OCI-M2 (cell line): ENCODE data around the gene APOBEC3G.
"Not testable (repeated sequence)": the region's sequence is repeated elsewhere in the genome, so short reads cannot be mapped to it uniquely, and the experiment has no call there.

Source experiments
- DNase-seq: peaks from one replicate; lab custom pipeline; 2025; ENCODE audit not compliant: unreplicated experiment; lab: John Stamatoyannopoulos, UW

The APOBEC3G gene

DNA sequence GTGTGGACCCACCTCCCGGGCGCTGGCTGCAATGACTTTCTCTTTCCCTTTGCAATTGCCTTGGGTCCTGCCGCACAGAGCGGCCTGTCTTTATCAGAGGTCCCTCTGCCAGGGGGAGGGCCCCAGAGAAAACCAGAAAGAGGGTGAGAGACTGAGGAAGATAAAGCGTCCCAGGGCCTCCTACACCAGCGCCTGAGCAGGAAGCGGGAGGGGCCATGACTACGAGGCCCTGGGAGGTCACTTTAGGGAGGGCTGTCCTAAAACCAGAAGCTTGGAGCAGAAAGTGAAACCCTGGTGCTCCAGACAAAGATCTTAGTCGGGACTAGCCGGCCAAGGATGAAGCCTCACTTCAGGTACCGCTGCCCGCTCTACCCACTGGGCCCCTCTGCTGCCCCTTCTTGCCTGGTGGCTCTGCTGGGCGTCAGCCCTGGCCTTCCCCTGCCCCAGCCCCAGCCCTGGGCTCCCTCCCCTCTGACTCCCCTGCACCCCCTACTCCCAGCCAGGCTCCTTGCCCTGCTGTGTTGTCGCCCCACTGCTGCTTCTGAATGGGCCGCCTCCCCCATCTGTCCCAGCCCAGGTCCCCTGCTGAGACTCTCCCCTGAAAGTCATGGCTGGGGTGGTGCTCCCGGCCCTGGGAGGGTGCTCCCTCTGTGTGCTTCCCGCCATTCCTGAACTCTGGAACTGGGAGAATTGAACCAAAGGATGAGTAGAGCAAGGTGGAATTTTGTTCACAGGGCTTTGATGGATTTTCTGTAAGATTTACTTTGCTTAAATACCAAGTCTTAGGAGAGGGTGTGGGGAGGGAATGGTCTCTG is at the start of gene APOBEC3G:
Gene APOBEC3G (plus strand): TSS at position 250 of the 815 bp plus-strand sequence. CDS start 87 bp downstream, at position 337.
- DNase-seq: not testable (repeated sequence)

DNA sequence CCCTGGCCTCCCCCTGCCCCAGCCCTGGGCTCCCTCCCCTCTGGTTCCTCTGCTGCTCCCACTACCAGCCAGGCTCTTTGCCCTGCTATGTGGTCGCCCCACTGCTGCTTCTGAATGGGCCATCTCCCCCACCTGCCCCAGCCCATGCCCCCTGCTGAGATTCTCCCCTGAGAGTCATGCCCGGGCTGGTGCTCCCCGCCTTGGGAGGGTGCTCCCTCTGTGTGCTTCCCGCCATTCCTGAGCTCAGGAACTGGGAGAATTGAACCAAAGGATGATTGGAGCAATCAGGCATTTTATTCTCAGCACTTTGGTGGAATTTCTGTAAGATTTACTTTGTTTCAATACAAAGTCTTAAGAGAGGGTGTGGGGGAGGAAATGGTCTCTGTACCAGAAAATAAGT is 49.4 kb upstream of the APOBEC3G start:
- no peak for DNase-seq

DNA sequence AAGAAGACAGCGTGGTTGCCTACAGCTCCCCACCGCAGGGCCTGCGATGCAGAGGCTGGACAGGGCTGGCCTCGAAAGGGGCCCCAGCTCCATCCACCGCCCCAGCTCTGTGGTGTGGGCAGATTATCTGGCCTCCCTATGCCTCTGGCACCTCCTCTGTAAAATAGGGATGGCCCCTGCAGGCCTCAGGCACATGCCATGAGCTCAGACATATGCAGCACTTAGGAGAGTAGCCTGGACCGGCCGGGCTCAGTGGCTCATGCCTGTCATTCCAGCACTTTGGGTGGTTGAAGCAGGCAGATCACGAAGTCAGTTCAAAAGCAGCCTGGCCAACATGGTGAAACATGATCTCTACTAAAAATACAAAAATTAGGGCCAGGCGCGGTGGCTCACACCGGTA is 48.8 kb upstream of the APOBEC3G start:
- no peak for DNase-seq

DNA sequence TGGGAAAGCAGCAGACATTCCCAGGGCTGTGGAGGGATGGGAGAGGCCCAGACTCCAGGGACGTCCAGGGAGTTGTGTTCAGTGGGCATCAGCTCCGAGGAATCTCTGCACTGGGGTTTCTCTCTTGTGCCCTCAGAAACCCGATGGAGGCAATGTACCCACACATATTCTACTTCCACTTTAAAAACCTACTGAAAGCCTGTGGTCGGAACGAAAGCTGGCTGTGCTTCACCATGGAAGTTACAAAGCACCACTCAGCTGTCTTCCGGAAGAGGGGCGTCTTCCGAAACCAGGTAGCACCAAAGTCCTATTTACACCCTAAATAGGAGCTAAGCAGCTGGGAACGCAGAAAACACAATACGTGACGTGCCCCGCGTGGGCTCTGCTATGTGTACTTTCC is 47.8 kb upstream of the APOBEC3G start:
- DNase-seq: no peak

DNA sequence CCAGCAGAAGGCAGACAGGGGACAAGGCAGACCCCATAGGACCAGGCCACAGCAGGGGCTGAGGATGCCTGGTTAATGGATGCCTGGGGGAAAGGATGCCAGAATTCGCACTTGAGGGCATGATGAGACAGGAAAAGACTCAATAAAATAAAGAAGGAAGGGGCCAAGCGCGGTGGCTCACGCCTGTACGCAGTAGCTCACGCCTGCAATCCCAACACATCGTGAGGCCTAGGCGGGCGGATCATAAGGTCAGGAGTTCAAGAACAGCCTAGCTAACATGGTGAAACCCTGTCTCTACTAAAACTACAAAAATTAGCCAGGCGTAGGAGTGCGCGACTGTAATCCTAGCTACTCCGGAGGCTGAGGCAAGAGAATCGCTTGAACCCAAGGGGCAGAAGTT is 46.4 kb upstream of the APOBEC3G start:
- DNase-seq: no peak

DNA sequence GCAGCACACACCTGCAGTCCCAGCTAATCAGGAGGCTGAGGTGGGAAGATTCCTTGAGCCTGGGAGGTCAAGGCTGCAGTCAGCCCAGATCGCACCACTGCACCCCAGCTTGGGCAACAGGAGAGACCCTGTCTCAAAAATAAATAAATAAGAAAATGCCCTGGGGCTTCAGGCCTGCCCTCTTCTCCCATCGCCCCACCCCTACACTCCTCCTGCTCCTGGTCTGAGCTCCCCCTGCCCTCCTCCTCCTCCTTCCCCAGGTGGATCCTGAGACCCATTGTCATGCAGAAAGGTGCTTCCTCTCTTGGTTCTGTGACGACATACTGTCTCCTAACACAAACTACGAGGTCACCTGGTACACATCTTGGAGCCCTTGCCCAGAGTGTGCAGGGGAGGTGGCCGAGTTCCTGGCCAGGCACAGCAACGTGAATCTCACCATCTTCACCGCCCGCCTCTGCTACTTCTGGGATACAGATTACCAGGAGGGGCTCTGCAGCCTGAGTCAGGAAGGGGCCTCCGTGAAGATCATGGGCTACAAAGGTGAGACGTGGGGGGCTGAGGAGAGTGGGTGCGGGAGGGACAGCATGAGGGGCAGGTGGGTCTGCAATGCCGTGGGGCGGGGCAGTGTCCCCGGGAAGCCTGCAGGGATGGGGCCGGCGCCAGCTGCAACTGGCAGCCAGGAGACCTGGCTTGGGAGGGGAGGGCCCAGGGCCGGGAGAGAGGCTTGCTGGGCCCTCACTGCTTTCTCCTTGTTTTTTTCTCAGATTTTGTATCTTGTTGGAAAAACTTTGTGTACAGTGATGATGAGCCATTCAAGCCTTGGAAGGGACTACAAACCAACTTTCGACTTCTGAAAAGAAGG is 45.4 kb upstream of the APOBEC3G start:
- DNase-seq: not testable (repeated sequence)

DNA sequence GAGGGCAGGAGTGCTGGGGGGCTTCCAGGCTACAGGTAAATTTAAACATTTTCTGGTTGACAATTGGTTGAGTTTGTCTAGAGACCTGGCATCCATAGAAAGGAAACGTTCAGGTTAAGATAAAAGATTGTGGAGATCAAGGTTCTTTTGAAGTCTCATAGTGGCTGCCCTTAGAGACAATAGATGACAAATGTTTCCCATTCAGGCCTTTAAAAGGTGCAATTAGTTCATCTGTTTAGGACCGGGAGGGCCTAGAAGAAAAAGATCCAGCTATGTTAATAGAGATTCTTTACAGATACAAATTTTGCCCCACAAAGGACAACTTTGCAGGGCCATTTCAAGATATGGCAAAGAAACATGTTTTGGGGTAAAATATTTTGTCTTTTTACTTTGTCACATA is 40.0 kb upstream of the APOBEC3G start:
- not testable (repeated sequence) for DNase-seq

DNA sequence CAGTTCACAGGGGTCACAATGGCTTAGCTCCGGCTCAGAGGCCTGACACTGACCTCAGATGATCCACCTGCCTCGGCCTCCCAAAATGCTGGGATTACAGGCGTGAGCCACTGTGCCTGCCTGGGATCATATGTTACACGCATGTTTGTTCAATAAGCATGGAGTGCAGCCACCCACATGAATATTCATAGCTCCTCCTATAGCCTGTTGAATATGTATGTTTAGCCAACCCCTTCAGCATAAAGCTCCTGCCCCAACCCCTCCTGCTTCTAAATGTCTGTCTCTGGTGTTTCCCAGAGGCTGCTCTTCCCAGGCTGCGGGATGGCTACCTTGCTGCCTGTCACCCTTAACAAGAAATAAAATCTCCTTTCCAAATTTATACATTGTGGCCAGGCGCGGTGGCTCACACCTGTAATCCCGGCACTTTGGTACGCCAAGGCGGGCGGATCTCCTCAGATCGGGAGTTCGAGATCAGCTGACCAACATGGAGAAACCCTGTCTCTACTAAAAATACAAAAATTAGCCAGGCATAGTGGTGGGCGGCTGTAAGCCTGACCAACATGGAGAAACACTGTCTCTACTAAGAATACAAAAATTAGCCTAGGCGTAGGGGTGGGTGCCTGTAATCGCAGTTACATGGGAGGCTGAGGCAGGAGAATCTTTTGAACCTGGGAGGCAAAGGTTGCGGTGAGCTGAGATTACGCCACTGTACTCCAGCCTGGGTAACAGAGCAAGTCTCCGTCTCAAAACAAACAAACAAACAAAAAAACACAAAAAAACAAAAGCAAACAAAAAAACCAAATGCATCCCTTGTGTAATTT is 37.6 kb upstream of the APOBEC3G start:
- no peak for DNase-seq

DNA sequence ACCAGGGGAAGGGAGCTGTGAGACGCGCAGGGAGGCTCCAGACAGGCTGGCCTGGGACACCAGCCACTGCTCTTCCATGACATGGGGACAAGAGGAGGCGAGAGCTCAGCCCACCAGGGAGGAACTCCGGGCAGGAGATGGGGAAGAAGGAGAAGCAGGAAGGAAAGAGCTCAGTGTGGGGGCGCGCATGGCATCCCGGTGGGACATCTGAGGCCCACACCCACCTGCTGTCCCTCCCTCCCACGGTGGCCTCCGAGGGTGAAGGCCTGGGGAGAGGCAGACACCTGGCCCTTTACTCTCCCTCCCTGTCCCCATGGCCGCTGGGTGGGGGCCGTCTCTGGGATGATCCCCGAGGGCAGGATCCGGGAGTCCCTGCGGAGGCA is 36.9 kb upstream of the APOBEC3G start:
- not testable (repeated sequence) for DNase-seq

DNA sequence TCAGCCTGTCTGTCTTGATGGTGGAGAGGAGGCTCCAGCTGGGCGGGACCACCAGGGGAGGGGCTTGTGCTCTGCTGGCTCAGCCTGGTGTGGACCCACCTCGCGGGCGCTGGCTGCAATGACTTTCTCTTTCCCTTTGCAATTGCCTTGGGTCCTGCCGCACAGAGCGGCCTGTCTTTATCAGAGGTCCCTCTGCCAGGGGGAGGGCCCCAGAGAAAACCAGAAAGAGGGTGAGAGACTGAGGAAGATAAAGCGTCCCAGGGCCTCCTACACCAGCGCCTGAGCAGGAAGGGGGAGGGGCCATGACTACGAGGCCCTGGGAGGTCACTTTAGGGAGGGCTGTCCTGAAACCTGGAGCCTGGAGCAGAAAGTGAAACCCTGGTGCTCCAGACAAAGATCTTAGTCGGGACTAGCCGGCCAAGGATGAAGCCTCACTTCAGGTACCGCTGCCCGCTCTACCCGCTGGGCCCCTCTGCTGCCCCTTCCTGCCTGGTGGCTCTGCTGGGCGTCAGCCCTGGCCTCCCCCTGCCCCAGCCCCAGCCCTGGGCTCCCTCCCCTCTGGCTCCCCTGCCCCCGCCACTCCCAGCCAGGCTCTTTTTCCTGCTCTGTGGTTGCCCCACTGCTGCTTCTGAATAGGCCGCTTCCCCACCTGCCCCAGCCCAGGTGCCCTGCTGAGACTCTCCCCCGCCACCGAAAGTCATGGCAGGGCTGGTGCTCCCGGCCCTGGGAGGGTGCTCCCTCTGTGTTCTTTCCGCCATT is 36.4 kb upstream of the APOBEC3G start, which contains the start of gene APOBEC3F:
Gene APOBEC3F (plus strand): TSS at position 327 of the 759 bp plus-strand sequence. CDS start 97 bp downstream, at position 424.
- DNase-seq: not testable (repeated sequence)

DNA sequence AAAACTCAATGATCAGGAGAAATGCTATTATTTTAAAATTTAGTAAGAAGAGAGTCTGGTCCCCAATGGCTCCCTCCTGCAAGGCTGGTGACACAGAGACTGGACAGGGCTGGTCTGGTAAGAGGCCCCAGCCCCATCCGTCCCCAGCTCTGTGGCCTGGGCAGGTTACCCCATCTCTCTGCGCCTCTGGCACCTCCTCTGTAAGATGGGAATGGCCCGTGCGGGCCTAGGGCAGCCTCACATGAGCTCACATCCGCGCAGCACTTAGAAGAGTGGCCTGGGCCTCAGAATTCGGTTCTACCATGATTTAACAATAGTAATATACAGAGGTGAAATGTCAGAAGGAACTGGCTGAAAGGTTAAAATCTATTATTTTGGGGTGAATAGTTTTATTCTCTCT is 35.2 kb upstream of the APOBEC3G start:
- no peak for DNase-seq

DNA sequence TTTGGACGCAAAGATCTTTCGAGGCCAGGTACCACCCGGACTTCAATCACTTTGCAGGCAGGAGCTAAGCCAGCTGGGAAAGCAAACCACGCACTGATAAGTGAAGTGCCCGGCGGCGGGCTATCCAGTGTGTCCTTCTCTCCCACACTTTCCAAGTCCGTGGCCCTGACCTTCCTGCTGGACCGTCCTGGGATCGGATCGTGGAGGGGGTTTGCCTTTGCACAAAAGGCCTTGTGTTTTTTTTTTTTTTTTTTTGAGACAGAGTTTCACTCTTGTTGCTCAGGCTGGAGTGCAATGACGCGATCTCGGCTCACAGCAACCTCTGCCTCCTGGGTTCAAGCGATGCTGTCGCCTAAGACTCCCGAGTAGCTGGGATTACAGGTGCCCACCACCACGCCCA is 34.0 kb upstream of the APOBEC3G start:
- DNase-seq: not testable (repeated sequence)

DNA sequence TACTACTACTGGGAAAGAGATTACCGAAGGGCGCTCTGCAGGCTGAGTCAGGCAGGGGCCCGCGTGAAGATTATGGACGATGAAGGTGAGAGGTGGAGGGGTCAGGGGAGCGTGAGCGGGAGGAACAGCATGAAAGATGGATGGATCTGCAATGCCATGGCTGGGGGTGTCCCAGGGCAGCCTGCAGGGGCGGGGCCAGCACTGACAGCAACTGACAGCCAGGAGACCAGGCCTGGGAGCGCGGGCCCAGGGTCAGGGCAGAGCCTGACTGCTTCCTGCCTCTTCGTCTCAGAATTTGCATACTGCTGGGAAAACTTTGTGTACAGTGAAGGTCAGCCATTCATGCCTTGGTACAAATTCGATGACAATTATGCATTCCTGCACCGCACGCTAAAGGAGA is 31.9 kb upstream of the APOBEC3G start:
- not testable (repeated sequence) for DNase-seq

DNA sequence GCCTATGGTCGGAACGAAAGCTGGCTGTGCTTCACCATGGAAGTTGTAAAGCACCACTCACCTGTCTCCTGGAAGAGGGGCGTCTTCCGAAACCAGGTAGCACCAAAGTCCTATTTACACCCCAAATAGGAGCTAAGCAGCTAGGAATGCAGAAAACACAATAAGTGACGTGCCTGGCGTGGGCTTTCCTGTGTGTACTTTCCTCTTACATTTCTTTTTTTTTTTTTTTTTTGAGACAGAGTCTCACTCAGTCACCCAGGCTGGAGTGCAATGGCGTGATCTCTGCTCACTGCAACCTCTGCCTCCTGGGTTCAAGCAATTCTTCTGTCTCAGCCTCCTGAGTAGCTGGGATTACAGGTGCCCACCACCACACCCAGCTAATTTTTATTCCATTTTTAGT is 27.6 kb upstream of the APOBEC3G start:
- DNase-seq: not testable (repeated sequence)

DNA sequence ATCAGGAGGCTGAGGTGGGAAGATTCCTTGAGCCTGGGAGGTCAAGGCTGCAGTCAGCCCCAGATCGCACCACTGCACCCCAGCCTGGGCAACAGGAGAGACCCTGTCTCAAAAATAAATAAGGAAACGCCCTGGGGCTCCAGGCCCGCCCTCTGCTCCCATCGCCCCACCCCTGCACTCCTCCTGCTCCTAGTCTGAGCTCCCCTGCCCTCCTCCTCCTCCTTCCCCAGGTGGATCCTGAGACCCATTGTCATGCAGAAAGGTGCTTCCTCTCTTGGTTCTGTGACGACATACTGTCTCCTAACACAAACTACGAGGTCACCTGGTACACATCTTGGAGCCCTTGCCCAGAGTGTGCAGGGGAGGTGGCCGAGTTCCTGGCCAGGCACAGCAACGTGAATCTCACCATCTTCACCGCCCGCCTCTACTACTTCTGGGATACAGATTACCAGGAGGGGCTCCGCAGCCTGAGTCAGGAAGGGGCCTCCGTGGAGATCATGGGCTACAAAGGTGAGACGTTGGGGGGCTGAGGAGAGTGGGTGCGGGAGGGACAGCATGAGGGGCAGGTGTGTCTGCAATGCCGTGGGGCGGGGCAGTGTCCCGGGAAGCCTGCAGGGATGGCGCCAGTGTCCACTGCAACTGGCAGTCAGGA is 25.1 kb upstream of the APOBEC3G start:
- not testable (repeated sequence) for DNase-seq

DNA sequence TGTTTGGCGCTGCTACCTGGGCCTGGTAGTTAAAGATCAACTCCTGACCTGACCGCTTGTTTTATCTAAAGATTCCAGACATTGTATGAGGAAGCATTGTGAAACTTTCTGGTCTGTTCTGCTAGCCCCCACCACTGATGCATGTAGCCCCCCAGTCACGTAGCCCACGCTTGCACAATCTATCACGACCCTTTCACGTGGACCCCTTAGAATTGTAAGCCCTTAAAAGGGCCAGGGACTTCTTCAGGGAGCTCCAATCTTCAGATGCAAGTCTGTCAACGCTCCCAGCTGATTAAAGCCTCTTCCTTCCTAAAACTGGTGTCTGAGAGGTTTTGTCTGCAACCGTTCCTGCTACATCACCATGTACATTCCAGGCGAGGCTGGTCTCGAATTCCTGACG is 21.4 kb upstream of the APOBEC3G start:
- no peak for DNase-seq

DNA sequence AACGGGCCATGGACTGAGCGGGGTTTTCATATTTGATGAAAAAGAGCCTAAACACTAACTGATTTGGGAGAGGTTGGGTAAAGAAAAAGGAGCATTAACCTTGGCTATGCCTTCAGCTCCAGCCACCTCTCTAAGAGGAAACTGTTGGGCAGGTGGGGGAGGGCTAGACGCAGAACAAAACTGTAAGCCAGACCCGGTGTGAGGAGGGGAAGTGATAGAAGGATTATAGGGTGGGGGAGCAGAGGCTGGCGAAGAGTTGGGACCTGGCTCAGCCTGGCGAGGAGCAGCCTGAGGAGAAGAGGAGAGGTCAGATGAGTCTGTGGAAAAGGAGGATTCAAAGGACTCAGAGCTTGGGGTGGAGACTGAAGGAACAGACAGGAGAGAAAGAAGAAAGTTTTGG is 15.8 kb upstream of the APOBEC3G start:
- DNase-seq: not testable (repeated sequence)

DNA sequence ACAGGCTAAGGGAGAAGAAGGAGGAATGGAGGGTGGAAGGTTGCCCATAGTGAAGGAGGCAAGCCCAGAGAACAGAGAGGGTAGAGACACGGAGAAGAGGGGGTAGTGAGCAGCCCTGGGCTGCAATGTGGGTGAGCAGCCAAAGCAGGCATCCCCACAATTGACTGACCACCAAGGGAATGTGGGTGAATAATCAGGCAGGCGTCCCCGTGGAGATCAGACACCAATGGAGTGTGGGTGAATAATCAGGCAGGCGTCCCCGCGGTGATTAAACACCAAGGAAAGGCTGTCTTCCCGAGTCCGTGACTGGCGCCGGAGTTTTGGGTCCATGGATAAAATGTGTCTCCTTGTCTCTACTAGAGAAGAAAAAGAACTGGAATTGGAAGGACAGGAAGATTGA is 15.1 kb upstream of the APOBEC3G start:
- not testable (repeated sequence) for DNase-seq

DNA sequence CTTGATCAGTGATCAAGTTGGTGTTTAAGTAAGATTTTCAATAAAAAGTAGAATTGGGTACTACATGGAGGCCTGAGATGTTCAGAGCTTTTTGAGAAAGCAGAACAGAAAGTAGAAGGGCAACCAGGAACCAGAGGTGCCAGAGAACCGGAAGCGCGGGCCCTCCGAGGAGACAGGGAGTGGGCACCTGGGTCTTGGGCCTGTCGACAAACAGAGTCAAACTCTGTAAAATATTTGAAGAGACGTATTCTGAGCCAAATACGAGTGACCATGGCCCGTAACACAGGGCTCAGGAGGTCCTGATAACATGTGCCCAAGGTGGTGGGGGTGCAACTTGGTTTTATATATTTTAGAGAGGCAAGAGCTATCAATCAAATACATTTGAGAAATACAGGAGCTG is 13.2 kb upstream of the APOBEC3G start:
- not testable (repeated sequence) for DNase-seq
